Measurements from ENCODE around the gene TOM1L2.
"Not testable (repeated sequence)": the region's sequence is repeated elsewhere in the genome, so short reads cannot be mapped to it uniquely, and the experiment has no call there.

TOM1L2 gene

GRCh38 chr17:17808706-17809432, 163.3 kb downstream of the TOM1L2 start:
- Histone ChIP-seq H3K9ac (ENCODE audit: low read depth, low read length) (no peak overlapping the region), H2AFZ (ENCODE audit: low read depth, low read length) (no peak overlapping the region), H3K4me2 (ENCODE audit: insufficient read depth, low read length) (no peak overlapping the region), H3K79me2 (ENCODE audit: insufficient read depth, low read length) (no peaks in the 10 kb centered on the region), H3K4me3 (ENCODE audit: low read depth in 1 of 2, low read length in 2 of 2) (no peak overlapping the region), H3K36me3 (ENCODE audit: insufficient read depth, low read length) (peaks cover 81% of the 10 kb centered on the region), H3K9me3 (ENCODE audit: insufficient read depth, low read length, severe bottlenecking) (no peaks in the 10 kb centered on the region), H3K4me1 (ENCODE audit: insufficient read depth, low read length) (no peaks in the 10 kb centered on the region), H3K27me3 (ENCODE audit: insufficient read depth, low read length, poor library complexity) (no peaks in the 10 kb centered on the region), H3K27ac (ENCODE audit: low read length) (no peak overlapping the region), H4K20me1 (ENCODE audit: insufficient read depth, low read length) (peaks cover 36% of the 10 kb centered on the region)
- DNase-seq = no peak
- TF ChIP-seq EZH2 (IDR thresholded peaks at IDR 0.05; ENCODE audit: borderline replicate concordance, low read depth, low read length, severe bottlenecking) (no peak), CTCF (IDR thresholded peaks at IDR 0.05; ENCODE audit: borderline replicate concordance, extremely low read depth, low read length, poor library complexity, severe bottlenecking) (no peak)
- no peak for ATAC-seq (ENCODE audit: insufficient read depth, low read depth)

- not testable (repeated sequence) for H3K27ac ChIP-seq (ENCODE audit: low read length); DNase-seq; ATAC-seq (ENCODE audit: insufficient read depth, low read depth); H3K4me2 ChIP-seq (ENCODE audit: insufficient read depth, low read length); H2AFZ ChIP-seq (ENCODE audit: low read depth, low read length); H3K4me1 ChIP-seq (ENCODE audit: insufficient read depth, low read length); H3K9ac ChIP-seq (ENCODE audit: low read depth, low read length); H3K27me3 ChIP-seq (ENCODE audit: insufficient read depth, low read length, poor library complexity); H3K79me2 ChIP-seq (ENCODE audit: insufficient read depth, low read length); H3K4me3 ChIP-seq (ENCODE audit: low read depth in 1 of 2, low read length in 2 of 2); H3K9me3 ChIP-seq (ENCODE audit: insufficient read depth, low read length, severe bottlenecking)
- Histone ChIP-seq H4K20me1 (ENCODE audit: insufficient read depth, low read length) (peaks cover 36% of the 10 kb centered on the region), H3K36me3 (ENCODE audit: insufficient read depth, low read length) (peaks cover 81% of the 10 kb centered on the region)
These were observed 164.0 kb downstream of the TOM1L2 start for GRCh38 chr17:17808200-17808599.

- H3K4me3 ChIP-seq (ENCODE audit: low read depth in 1 of 2, low read length in 2 of 2) = no peak overlapping the region
- no peaks in the 10 kb centered on the region for H3K4me1 ChIP-seq (ENCODE audit: insufficient read depth, low read length)
- no peak overlapping the region for H3K27ac ChIP-seq (ENCODE audit: low read length)
- peaks cover 30% of the 10 kb centered on the region for H4K20me1 ChIP-seq (ENCODE audit: insufficient read depth, low read length)
- no peak for ATAC-seq (ENCODE audit: insufficient read depth, low read depth)
- no peaks in the 10 kb centered on the region for H3K27me3 ChIP-seq (ENCODE audit: insufficient read depth, low read length, poor library complexity)
- no peak overlapping the region for H2AFZ ChIP-seq (ENCODE audit: low read depth, low read length)
- peaks cover 77% of the 10 kb centered on the region for H3K36me3 ChIP-seq (ENCODE audit: insufficient read depth, low read length)
- no peak for DNase-seq
- TF ChIP-seq EZH2 (IDR thresholded peaks at IDR 0.05; ENCODE audit: borderline replicate concordance, low read depth, low read length, severe bottlenecking) (no peak), CTCF (IDR thresholded peaks at IDR 0.05; ENCODE audit: borderline replicate concordance, extremely low read depth, low read length, poor library complexity, severe bottlenecking) (no peak)
- H3K9ac ChIP-seq (ENCODE audit: low read depth, low read length) = no peak overlapping the region
- no peak overlapping the region for H3K4me2 ChIP-seq (ENCODE audit: insufficient read depth, low read length)
- no peaks in the 10 kb centered on the region for H3K9me3 ChIP-seq (ENCODE audit: insufficient read depth, low read length, severe bottlenecking)
- H3K79me2 ChIP-seq (ENCODE audit: insufficient read depth, low read length) = no peaks in the 10 kb centered on the region
These were observed 164.8 kb downstream of the TOM1L2 start for GRCh38 chr17:17807440-17807839.

- no peaks in the 10 kb centered on the region for H3K4me1 ChIP-seq (ENCODE audit: insufficient read depth, low read length)
- no peak overlapping the region for H2AFZ ChIP-seq (ENCODE audit: low read depth, low read length)
- no peak overlapping the region for H3K9ac ChIP-seq (ENCODE audit: low read depth, low read length)
- no peak overlapping the region for H3K27ac ChIP-seq (ENCODE audit: low read length)
- H4K20me1 ChIP-seq (ENCODE audit: insufficient read depth, low read length) = peaks cover 33% of the 10 kb centered on the region
- H3K4me2 ChIP-seq (ENCODE audit: insufficient read depth, low read length) = no peak overlapping the region
- peaks cover 75% of the 10 kb centered on the region for H3K36me3 ChIP-seq (ENCODE audit: insufficient read depth, low read length)
- no peak overlapping the region for H3K4me3 ChIP-seq (ENCODE audit: low read depth in 1 of 2, low read length in 2 of 2)
- H3K9me3 ChIP-seq (ENCODE audit: insufficient read depth, low read length, severe bottlenecking) = no peaks in the 10 kb centered on the region
- ATAC-seq (ENCODE audit: insufficient read depth, low read depth) (no peak), DNase-seq (no peak)
- H3K27me3 ChIP-seq (ENCODE audit: insufficient read depth, low read length, poor library complexity) = no peaks in the 10 kb centered on the region
- no peaks in the 10 kb centered on the region for H3K79me2 ChIP-seq (ENCODE audit: insufficient read depth, low read length)
- TF ChIP-seq CTCF (IDR thresholded peaks at IDR 0.05; ENCODE audit: borderline replicate concordance, extremely low read depth, low read length, poor library complexity, severe bottlenecking) (no peak), EZH2 (IDR thresholded peaks at IDR 0.05; ENCODE audit: borderline replicate concordance, low read depth, low read length, severe bottlenecking) (no peak)
These were observed 165.5 kb downstream of the TOM1L2 start for GRCh38 chr17:17806611-17807274.
